Endothelial cell of umbilical vein (primary cell): ENCODE measurements around the gene LRP5. TPM values are rescaled to one million over a fixed set of nuclear protein-coding genes. Genes with fewer than 3 reads are reported as not detected.

Experiments
- BruUV-seq: library from RNA; stranded (reverse); fragments of 400-500 nt; replicated peaks from 2 replicates; lab custom pipeline; 2021; lab: Mats Ljungman, UMichigan
- CTCF ChIA-PET: fragments of 300-600, 350-600 bp; sonication (Branson Sonifier 250); formaldehyde crosslinking; loops from one replicate; lab custom pipeline; 2021; ENCODE audit warnings: antibody characterized with exemption, inconsistent platforms; lab: Charles Lee
- POLR2A ChIA-PET: fragments of 300-600, 350-600 bp; sonication (Branson Sonifier 250); formaldehyde crosslinking; loops from one replicate; lab custom pipeline; 2021; ENCODE audit warnings: antibody characterized with exemption, inconsistent platforms; lab: Charles Lee
- DNase-seq: peaks from one replicate; pipeline ENCODE4 v3.0.0-alpha.2; 2011; ENCODE audit warnings: low read depth, low spot score
- FAIRE-seq: peaks from 2 replicates; lab custom pipeline; 2011; peaks lifted over from hg19 to GRCh38; lab: Jason Lieb, UNC
- H2AFZ ChIP-seq: 2 replicates; pipeline ENCODE4 v1.6.0; 2012; ENCODE audit warnings: low read depth, low read length, control low read depth, inconsistent platforms
- H3K27ac ChIP-seq: 2 replicates; pipeline ENCODE4 v1.5.1; 2011; ENCODE audit warnings: low read depth, mild to moderate bottlenecking, control low read depth, low read length, moderate library complexity; ENCODE audit not compliant: insufficient read depth
- H3K27me3 ChIP-seq, 2 experiments: 2 replicates each; pipeline versions ENCODE4 v1.6.0 to v1.6.1; 2011; ENCODE audit warnings: low read length in 2 of 2, mixed read lengths in 1 of 2; ENCODE audit not compliant: control insufficient read depth in 2 of 2, insufficient read depth in 2 of 2
- H3K36me3 ChIP-seq, 2 experiments: 2 replicates in 1 of 2; 3 replicates in 1 of 2; pipeline ENCODE4 v1.5.1; 2011; ENCODE audit warnings: low read length in 2 of 2, mild to moderate bottlenecking in 1 of 2, moderate library complexity in 1 of 2; ENCODE audit not compliant: control insufficient read depth in 2 of 2, insufficient read depth in 2 of 2; ENCODE audit errors: extremely low read depth in 1 of 2
- H3K4me1 ChIP-seq: 3 replicates; pipeline ENCODE4 v1.5.1; 2011; ENCODE audit warnings: mild to moderate bottlenecking, low read length; ENCODE audit not compliant: control insufficient read depth, insufficient read depth; ENCODE audit errors: extremely low read depth
- H3K4me2 ChIP-seq: 2 replicates; pipeline ENCODE4 v1.6.1; 2011; ENCODE audit warnings: low read length, control low read depth, mixed read lengths; ENCODE audit not compliant: insufficient read depth
- H3K4me3 ChIP-seq, 3 experiments: fragments of 200-600 bp in 1 of 3; sonication (generic), shearing (Covaris generic) in 1 of 3; replicated peaks in 1 of 3; 2 replicates each; pipeline ENCODE4 v1.5.1; 2011 to 2016; ENCODE audit warnings: control low read depth in 3 of 3, low read length in 3 of 3, mild to moderate bottlenecking in 2 of 3, inconsistent platforms in 1 of 3, low read depth in 1 of 3, moderate library complexity in 1 of 3; ENCODE audit not compliant: insufficient read depth in 1 of 3
- H3K79me2 ChIP-seq: 2 replicates; pipeline ENCODE4 v1.6.0; 2012; ENCODE audit warnings: low read length, inconsistent platforms; ENCODE audit not compliant: control insufficient read depth, insufficient read depth
- H3K9ac ChIP-seq: replicated peaks from 2 replicates; pipeline ENCODE3; 2011; ENCODE audit warnings: low read length, control low read depth; ENCODE audit not compliant: insufficient read depth; ENCODE audit errors: extremely low read depth
- H3K9me1 ChIP-seq: replicated peaks from 3 replicates; pipeline ENCODE4 v1.6.0; 2011; ENCODE audit warnings: mild to moderate bottlenecking, low read length; ENCODE audit not compliant: control insufficient read depth, insufficient read depth; ENCODE audit errors: extremely low read depth
- H3K9me3 ChIP-seq: replicated peaks from 2 replicates; pipeline ENCODE4 v1.5.1; 2012; ENCODE audit warnings: low read length, inconsistent platforms; ENCODE audit not compliant: control insufficient read depth, insufficient read depth
- H4K20me1 ChIP-seq: replicated peaks from 2 replicates; pipeline ENCODE3; 2011; ENCODE audit warnings: mild to moderate bottlenecking, low read length; ENCODE audit not compliant: control insufficient read depth, insufficient read depth; ENCODE audit errors: extremely low read depth
- CTCF ChIP-seq, 2 donors: IDR thresholded peaks; 1 replicate in 1 of 2; 2 replicates in 1 of 2; pipeline ENCODE4 v1.5.1; 2011; ENCODE audit warnings: low read length in 2 of 2, mild to moderate bottlenecking in 2 of 2, moderate library complexity in 2 of 2, control low read depth in 1 of 2, inconsistent platforms in 1 of 2, low read depth in 1 of 2; ENCODE audit not compliant: insufficient read depth in 1 of 2; ENCODE audit errors: extremely low read depth in 1 of 2
- EZH2 ChIP-seq: IDR thresholded peaks from 2 replicates; pipeline ENCODE4 v1.6.1; 2012; ENCODE audit warnings: borderline replicate concordance, low read depth, mild to moderate bottlenecking, moderate library complexity, low read length, inconsistent platforms; ENCODE audit not compliant: severe bottlenecking
- FOS ChIP-seq: IDR thresholded peaks from 2 replicates; pipeline ENCODE4 v1.6.1; 2011; ENCODE audit warnings: mild to moderate bottlenecking, low read length, moderate library complexity, borderline replicate concordance; ENCODE audit not compliant: insufficient read depth
- GATA2 ChIP-seq: IDR thresholded peaks from 2 replicates; pipeline ENCODE4 v1.7.0; 2011; ENCODE audit warnings: low read depth, mild to moderate bottlenecking, moderate library complexity, mixed read lengths, low read length; ENCODE audit not compliant: insufficient read length, insufficient read depth
- JUN ChIP-seq: IDR thresholded peaks from 2 replicates; pipeline ENCODE4 v1.6.1; 2011; ENCODE audit warnings: borderline replicate concordance, low read depth; ENCODE audit not compliant: insufficient read length, insufficient read depth
- MYC ChIP-seq: IDR thresholded peaks from one replicate; pipeline ENCODE4 v1.6.1; 2011; ENCODE audit warnings: mild to moderate bottlenecking, low read depth, low read length
- POLR2A ChIP-seq: IDR thresholded peaks from 2 replicates; pipeline ENCODE4 v1.6.1; 2012; ENCODE audit warnings: low read depth, mild to moderate bottlenecking, control low read depth, low read length
- POLR2AphosphoS5 ChIP-seq: IDR thresholded peaks from 2 replicates; pipeline ENCODE4 v1.6.1; 2012; ENCODE audit warnings: low read depth, mild to moderate bottlenecking, control low read depth, low read length, moderate library complexity; ENCODE audit not compliant: insufficient read depth
- dilution Hi-C: fragments of 300-500 bp; cut with MboI; formaldehyde crosslinking; loops from one replicate; pipeline ENCODE4 v1.15.0; 2019; ENCODE audit warnings: low sequenced_read_pairs; ENCODE audit not compliant: extremely low pct_ligation_motif_present
- intact Hi-C: fragments of 100-400 bp; cut with micrococcal nuclease; formaldehyde crosslinking; loops from one replicate; pipeline ENCODE4 v1.10.0; 2022
- polyA plus RNA-seq, 4 experiments: library from polyadenylated mRNA; depleted of rRNA in 3 of 4; stranded (reverse) in 3 of 4; unstranded in 1 of 4; fragments of >200 nt; gene quantifications; 2 replicates each; pipeline versions ENCODE4 v1.2.1 to v1.2.3, GENCODE V29; 2011 to 2012; ENCODE audit warnings: missing spikeins in 1 of 4
- total RNA-seq: library from RNA; stranded (reverse); gene quantifications from 2 replicates; pipeline ENCODE4 v1.2.3, GENCODE V29; 2021
- TF ChIP-seq, protein P1 (sequence below): IDR thresholded peaks from 2 replicates; pipeline ENCODE4 v1.6.1; 2011; ENCODE audit not compliant: insufficient read depth, insufficient read length

LRP5 gene
- total and polyA plus RNA-seq, 2 donors (not counting 3 experiments of a cell fraction or from before 2014, with no cell fraction given), result 35.1 to 51.8 TPM

- CTCF ChIA-PET, result no interaction called here
- Histone ChIP-seq H3K4me1 (no peaks in the 10 kb centered on the region), H3K36me3 (no peaks in the 10 kb centered on the region), H2AFZ (no peak overlapping the region), H3K9ac (no peak overlapping the region), H3K9me1 (no peaks in the 10 kb centered on the region), H3K79me2 (peaks cover 95% of the 10 kb centered on the region), H3K4me2 (no peak overlapping the region), H3K4me3 (no peak overlapping the region), H3K9me3 (no peaks in the 10 kb centered on the region), H4K20me1 (peaks cover 18% of the 10 kb centered on the region), H3K27me3 (no peaks in the 10 kb centered on the region), H3K27ac (no peak overlapping the region)
- intact Hi-C loops, result no loop called here
- TF ChIP-seq MYC (no peak), FOS (no peak), JUN (no peak), POLR2A (no peak)
- TF ChIP-seq, protein P1, sequence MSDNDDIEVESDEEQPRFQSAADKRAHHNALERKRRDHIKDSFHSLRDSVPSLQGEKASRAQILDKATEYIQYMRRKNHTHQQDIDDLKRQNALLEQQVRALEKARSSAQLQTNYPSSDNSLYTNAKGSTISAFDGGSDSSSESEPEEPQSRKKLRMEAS, result no peak
- POLR2A ChIA-PET, result no interaction called here
- BruUV-seq, result no TSS peak
- dilution Hi-C loops, result no loop called here
- FAIRE-seq, result no peak
- no peak for DNase-seq
Observed at GRCh38 chr11:68495220-68495729, 182.9 kb downstream of the LRP5 start.

GRCh38 chr11:68495872-68496271, 183.5 kb downstream of the LRP5 start:
- Histone ChIP-seq H3K79me2 (peaks cover 95% of the 10 kb centered on the region), H3K9me3 (no peaks in the 10 kb centered on the region), H2AFZ (no peak overlapping the region), H3K9me1 (no peaks in the 10 kb centered on the region), H3K4me3 (no peak overlapping the region), H4K20me1 (peaks cover 17% of the 10 kb centered on the region), H3K4me1 (no peaks in the 10 kb centered on the region), H3K4me2 (no peak overlapping the region), H3K9ac (no peak overlapping the region), H3K27ac (no peak overlapping the region), H3K27me3 (no peaks in the 10 kb centered on the region), H3K36me3 (no peaks in the 10 kb centered on the region)
- no peak for TF ChIP-seq JUN
- TF ChIP-seq, protein P1, result no peak
- no peak for TF ChIP-seq MYC
- TF ChIP-seq EZH2, result no peak
- no peak for TF ChIP-seq POLR2A
- TF ChIP-seq POLR2AphosphoS5, result no peak
- TF ChIP-seq CTCF (IDR thresholded peaks at IDR 0.05; ENCODE audit: extremely low read depth in 1 of 2, insufficient read depth in 1 of 2, low read depth in 1 of 2, low read length in 2 of 2), result no peak
- no peak for TF ChIP-seq FOS
- no peak for TF ChIP-seq GATA2
- intact Hi-C loops (no loop called here), dilution Hi-C loops (no loop called here)
- DNase-seq (no peak), FAIRE-seq (no peak)
- POLR2A ChIA-PET, result no interaction called here
- BruUV-seq, result no TSS peak
- CTCF ChIA-PET, result no interaction called here
